Brain microvascular endothelial cell (primary cell): ENCODE measurements around the gene CARNS1.
A peak's percentile ranks its signal among the peaks of the same experiment; 100 is the strongest.
"Not testable (repeated sequence)": the region's sequence is repeated elsewhere in the genome, so short reads cannot be mapped to it uniquely, and the experiment has no call there.

ENCODE experiments used
- DNase-seq: peaks from one replicate; pipeline ENCODE4 v3.0.0-alpha.2; 2020
- H3K27ac ChIP-seq: fragments of 250-450 bp; sonication (Bioruptor Pico); 2 replicates; pipeline ENCODE4 v1.5.1; 2020; ENCODE audit warnings: mild to moderate bottlenecking, moderate library complexity
- H3K27me3 ChIP-seq: fragments of 250-450 bp; sonication (Bioruptor Pico); replicated peaks from 2 replicates; pipeline ENCODE4 v1.5.1; 2020; ENCODE audit warnings: mild to moderate bottlenecking
- H3K36me3 ChIP-seq: fragments of 250-450 bp; sonication (Bioruptor Pico); replicated peaks from 2 replicates; pipeline ENCODE4 v1.5.1; 2020; ENCODE audit warnings: mild to moderate bottlenecking
- H3K4me3 ChIP-seq: 2 replicates; pipeline ENCODE4 v1.5.1; 2011; ENCODE audit warnings: low read depth, mild to moderate bottlenecking, control low read depth, low read length, moderate library complexity
- CTCF ChIP-seq: IDR thresholded peaks from 2 replicates; pipeline ENCODE4 v1.5.1; 2011; ENCODE audit warnings: low read depth, mild to moderate bottlenecking, moderate library complexity, low read length, control low read depth, inconsistent platforms; ENCODE audit errors: missing control alignments
- in situ Hi-C: cut with HindIII; loops from 2 replicates; pipeline ENCODE4 v1.10.0; 2017; ENCODE audit warnings: low sequenced_read_pairs, low pct_ligation_motif_present

The CARNS1 gene

DNA sequence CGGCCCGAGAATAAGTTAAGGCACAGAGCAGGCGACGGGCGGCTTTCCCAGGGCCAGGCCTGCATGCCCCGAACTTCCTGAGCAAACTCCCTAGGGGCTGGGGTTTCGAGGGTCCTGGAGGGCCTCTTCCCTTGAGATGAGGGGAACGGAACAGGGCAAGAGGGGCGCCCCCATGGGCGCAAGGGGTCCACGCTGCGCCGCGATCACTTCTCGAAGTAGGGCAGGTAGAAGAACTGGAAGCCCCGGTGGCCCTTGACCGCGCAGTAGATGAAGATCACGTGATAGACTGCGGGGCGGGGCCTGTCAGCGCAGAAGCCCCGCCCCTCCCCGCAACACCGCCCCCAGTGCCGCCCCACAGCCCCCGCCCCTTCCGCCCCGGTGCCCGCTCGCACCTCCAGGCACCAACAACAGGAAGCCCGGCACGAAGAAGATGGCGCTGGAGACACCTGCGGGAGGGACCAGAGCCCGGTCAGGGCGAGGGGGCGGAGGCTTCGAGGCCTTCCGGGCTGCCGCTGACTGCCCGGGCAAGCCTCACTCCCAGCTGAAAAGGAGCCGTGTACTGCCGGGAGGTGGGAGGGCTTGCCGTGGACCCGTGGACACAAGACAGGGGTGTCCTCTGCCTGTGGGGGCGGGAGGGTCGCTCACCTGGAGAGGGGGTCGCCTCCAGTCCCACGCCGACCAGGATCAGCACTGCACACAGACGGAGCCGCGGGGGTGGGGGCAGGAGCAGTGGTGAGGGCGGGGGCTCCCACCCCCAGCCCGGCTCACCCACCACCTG is 49.1 kb downstream of the CARNS1 start:
- Histone ChIP-seq H3K27ac (peak overlapping the region; percentile 77), H3K4me3 (peak overlapping the region; percentile 70), H3K36me3 (no peaks in the 10 kb centered on the region), H3K27me3 (no peaks in the 10 kb centered on the region)
- DNase-seq: peak; percentile 62
- no peak for TF ChIP-seq CTCF
- in situ Hi-C loops: no loop called here

DNA sequence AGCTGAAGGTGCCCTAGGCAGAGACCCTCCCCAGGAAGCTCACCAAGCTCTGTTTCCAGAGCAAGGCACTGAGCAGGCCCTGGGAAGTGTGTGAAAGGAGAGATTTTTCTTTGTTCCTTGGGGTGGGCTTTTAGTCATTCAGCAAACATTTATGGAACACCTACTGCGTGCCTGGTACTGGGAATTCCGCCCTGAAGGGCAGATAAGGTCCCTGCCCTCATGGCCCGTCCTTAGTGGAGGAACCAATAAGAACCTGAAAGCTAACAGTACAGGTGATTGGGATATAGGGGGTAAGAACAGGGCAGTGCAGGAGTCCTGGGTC is 49.7 kb downstream of the CARNS1 start:
- TF ChIP-seq CTCF: no peak
- peak overlapping the region; percentile 55 for H3K27ac ChIP-seq
- H3K4me3 ChIP-seq: peak overlapping the region; percentile 70
- no peaks in the 10 kb centered on the region for H3K36me3 ChIP-seq
- no peaks in the 10 kb centered on the region for H3K27me3 ChIP-seq
- in situ Hi-C loops: no loop called here
- no peak for DNase-seq

GRCh38 chr11:67465530-67465929 is 50.1 kb downstream of the CARNS1 start:
- in situ Hi-C loops, H3K27me3 ChIP-seq, H3K36me3 ChIP-seq, H3K27ac ChIP-seq, DNase-seq: not testable (repeated sequence)
- peak overlapping the region; percentile 70 for H3K4me3 ChIP-seq

- no peak for DNase-seq
- no peaks in the 10 kb centered on the region for H3K27me3 ChIP-seq
- TF ChIP-seq CTCF: no peak
- no peak overlapping the region for H3K4me3 ChIP-seq
- in situ Hi-C loops: no loop called here
- H3K27ac ChIP-seq: no peak overlapping the region
- no peaks in the 10 kb centered on the region for H3K36me3 ChIP-seq
Measured at GRCh38 chr11:67466367-67466766, 50.9 kb downstream of the CARNS1 start.

DNA sequence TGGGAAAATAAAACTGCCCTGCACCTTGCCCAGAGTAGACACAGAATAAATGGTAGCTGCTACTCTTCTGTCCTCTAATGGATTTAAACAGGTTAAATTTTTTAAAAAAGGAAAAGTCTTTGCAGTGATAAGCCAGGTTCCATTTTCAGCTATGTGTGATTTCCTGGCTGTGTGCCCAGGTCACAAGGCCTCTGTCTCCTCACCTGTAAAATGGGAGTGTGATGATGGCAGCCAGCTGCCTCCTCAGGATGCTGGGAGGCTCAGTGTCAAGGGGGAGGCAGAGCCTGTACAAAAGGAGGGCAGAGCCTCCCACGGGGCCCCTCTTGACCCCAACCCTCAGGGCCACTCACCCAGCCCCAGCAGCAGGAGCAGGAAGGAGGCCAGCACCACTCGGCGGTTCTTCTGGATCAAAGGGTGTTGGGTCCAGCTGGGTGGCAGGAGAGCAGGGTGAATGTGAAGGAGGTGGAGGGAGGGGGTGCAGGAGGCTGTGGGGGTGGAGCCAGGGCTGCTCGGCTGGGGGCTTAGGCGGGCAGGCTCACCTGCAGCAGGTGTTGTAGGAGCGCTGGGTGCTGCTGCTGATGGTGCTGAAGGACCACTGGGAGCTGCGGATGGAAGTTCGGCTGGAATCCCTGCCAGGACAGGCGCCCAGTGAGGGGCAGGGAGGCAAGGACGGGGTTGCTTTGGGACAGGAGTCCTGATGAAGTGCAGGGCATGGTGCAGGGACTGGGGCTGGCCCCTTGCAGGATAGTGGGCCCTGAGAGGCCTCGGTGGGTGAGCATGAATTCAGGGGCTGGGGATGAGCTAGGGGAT is 51.7 kb downstream of the CARNS1 start:
- H3K27me3 ChIP-seq: no peaks in the 10 kb centered on the region
- no peak overlapping the region for H3K27ac ChIP-seq
- H3K4me3 ChIP-seq: no peak overlapping the region
- H3K36me3 ChIP-seq: no peaks in the 10 kb centered on the region
- in situ Hi-C loops: no loop called here
- DNase-seq: no peak
- no peak for TF ChIP-seq CTCF

DNA sequence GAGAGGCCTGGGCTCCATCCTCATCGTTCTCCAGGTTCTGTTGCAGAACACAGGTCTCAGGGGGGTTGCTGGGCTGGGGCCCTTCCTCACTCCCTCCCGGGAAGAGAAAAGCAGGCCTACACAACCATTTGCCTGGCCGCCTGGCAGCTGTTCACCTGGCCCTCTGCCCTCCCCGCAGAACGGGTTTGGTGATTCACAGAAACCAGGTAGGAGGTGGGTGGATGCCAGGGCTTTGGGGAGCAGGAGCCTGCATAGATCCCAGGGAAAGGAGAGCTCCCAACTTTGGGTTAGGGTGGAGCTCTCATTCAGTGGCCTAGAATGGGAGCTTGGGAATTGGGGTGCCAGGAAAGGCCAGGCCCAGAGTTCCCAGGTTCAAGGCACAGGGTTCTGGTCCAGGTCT is 52.6 kb downstream of the CARNS1 start:
- Histone ChIP-seq H3K27ac (no peak overlapping the region), H3K4me3 (peak overlapping the region; percentile 73), H3K36me3 (no peaks in the 10 kb centered on the region), H3K27me3 (no peaks in the 10 kb centered on the region)
- no peak for TF ChIP-seq CTCF
- no peak for DNase-seq
- in situ Hi-C loops: no loop called here
